Fibroblast of skin of scalp (primary cell): ENCODE results near the gene KLF13.

Experiments used
- DNase-seq: peaks from one replicate; pipeline ENCODE4 v3.0.0-alpha.2; 2013

KLF13 gene

GRCh38 chr15:31365032-31365654 lies 38.5 kb downstream of the KLF13 start:
- no peak for DNase-seq

DNA sequence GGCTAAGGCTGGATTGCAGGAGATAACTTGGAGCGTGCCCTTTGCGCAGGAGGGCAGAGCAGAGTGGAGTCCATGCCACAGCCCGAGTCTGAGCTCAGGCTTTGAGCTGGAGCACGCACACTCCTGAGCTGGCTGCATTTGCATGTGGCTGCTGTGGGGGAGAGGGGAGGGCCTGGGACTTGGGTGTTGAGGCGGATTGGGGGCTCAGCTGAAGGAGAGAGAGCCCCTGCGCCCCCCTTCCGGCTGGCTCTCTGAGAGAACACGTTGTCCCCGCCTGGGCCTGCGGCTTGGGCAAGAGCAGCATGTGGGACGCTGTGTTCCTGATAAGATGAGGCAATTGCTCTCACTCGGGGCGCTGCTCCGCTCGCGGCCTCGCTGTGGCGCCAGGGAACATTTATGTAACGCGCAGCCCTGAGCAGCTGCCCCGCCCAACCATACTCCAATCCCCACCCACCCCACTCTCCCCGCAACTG lies 39.1 kb downstream of the KLF13 start:
- DNase-seq, result peak; percentile 71

DNA sequence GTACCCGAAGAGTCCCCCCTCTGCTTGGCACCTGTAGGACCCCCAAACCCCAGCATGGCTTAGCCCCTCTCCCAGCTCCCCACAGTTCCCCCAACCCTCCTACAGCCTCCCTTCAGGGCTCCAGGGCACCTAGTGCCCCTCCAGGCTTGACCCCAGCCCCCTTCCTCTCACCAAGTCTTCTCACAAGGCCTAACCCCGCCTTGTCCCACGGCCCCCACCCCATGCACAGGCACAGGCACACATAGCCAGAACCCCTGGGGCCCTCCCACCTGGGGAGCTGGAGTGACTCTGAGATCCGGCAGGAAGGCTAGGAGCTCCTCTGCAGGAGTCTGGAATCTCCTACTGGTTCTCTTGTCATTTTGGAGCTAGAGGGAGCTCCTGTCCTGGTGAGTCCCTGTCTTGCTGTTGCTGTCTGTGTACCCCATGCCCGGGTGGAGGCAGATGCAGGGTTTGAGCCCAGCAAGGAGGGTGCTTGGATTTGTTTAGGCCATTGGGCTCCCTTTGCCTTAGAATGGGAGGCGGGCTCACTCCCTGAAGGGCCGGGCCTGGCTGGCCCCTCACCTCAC lies 39.6 kb downstream of the KLF13 start:
- DNase-seq, result peak; percentile 36

DNA sequence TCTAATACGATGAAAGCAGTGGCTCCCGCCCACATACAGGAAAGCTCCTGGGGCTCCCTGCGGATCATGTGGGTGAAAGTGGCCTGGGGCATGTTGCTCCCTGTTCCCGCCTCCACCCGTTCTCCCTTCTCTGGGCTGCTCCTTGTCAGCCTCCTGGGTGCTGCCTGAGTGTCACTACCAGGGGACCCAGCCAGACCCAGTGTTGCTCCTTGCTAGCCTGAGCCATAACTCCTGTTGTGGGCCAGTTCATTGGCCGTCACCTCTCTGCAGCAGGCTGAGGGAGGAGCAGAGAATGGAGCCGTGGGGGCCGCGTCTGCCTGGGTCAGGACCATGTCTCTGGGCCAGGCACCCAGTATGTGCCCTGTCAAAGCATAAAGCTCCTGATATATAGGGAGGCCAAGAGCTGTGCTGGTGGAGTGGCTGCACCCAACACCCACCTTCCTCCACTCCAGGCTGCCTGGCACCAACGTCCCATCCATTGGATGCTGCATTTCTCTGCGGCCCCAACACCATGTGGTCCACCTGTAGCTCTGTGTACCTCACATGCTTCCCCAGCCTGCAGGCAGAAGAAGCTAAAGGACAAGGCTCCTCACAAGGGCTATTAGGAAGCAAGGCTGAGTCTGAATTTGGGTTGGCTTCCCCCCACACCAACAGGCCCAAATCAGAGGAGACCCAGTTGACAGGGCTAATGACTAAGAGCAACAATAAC lies 40.5 kb downstream of the KLF13 start:
- DNase-seq, result no peak

- no peak for DNase-seq
Measured at GRCh38 chr15:31367730-31368344, 41.2 kb downstream of the KLF13 start.

DNA sequence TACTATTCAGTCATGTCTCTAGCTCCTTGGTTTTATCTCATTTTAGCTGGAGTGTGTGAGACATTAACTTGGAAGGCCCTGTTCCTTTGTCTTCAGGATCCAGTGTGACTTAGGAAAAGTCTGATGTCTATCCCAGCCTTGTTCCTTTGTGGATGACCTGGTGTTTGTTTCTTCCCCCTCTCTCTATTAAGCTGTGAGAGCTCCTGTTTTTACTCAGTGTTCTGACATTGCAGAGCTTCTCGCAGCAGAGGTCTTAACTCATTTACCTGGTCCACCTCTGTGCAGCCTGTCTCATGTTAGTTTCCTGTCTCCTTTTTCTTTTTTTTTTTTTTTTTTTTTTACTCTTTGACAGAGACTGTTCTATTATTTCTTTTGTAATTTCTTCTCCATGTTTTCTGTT lies 43.1 kb downstream of the KLF13 start:
- DNase-seq, result no peak

GRCh38 chr15:31371520-31372240 lies 45.0 kb downstream of the KLF13 start:
- no peak for DNase-seq

DNA sequence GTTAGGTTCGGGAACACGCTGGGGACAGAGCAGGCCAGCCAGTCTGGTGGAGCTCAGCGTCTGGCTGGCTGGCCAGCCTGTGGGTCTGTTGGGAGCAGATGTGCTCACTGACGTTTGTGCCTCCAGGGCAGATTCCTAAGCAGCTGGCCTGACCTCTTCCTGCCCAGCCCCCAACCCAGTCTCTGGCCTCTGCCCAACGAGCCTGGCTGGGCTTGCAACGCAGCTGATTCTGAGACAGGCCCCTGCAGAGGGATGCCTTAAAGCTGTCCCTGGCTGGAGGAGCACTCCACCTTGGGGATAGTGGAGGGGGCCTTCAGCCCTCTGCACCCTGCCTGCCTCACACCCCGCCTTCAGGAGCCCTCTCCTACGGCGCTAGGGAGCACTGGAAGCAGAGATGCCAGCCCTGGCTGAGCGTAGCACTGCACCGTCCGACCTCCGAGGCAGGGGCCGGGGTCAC lies 46.0 kb downstream of the KLF13 start:
- peak; percentile 77 for DNase-seq

- no peak for DNase-seq
Measured at GRCh38 chr15:31373096-31373865, 46.6 kb downstream of the KLF13 start.

DNA sequence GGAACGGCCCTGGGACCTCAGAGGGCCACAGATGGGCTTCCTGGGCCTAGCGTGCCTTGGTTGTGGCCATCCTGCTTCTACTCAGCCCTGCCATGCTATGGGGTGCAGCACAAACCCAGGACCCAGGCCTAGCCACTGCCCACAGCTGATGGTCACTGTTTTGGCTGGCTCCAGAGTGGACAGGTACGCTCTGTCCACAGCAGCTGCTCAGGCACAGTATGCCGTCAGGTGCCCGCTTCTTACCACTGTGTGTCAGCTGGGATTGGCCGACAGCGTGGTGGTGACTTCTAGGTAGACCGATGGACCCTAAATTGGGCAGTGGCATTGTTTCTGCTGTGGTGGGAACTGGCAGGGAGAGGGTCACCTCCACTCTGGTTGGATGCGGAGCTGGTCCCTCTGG lies 47.3 kb downstream of the KLF13 start:
- no peak for DNase-seq

DNA sequence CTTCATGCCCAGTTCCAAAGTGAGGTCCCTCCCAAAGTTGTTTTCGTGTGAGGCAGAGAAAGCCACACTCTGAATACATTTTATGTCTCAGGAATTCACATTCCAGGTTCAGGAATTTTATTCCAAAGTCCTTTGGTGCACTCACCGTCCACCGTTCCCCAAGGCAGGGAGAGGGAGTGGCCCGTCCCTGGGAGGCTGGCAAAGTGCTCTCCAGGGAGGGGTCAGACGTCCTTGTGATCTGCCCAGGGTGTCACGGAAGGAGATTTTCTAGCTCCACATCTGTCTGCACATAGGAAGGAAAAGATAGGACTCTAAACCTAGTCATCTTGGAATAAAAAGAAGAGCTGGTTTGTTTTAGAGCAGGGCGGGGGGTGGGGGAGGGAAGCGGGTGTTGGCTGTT lies 47.9 kb downstream of the KLF13 start:
- no peak for DNase-seq

DNA sequence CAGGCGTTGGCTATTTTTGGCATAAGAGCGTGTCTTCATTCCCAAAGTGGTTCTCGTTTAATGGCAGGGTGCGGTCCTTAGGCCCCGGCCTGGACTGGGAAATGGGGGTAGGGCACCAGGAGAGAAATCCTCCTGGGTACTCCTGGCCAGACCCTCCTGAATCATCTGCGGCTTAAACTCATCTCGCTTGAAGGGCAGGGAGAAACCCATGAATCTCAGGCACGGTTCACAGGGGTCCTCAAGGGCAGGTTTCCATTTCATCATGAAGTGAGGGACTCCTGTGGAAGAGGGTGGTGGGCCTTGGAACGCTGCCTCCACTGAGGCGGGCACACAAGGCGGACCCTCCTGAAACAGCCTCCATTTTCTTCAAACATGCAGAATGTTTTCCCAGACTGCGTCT lies 48.4 kb downstream of the KLF13 start:
- DNase-seq, result no peak

- no peak for DNase-seq
Measured at GRCh38 chr15:31375772-31376171, 49.1 kb downstream of the KLF13 start.

DNA sequence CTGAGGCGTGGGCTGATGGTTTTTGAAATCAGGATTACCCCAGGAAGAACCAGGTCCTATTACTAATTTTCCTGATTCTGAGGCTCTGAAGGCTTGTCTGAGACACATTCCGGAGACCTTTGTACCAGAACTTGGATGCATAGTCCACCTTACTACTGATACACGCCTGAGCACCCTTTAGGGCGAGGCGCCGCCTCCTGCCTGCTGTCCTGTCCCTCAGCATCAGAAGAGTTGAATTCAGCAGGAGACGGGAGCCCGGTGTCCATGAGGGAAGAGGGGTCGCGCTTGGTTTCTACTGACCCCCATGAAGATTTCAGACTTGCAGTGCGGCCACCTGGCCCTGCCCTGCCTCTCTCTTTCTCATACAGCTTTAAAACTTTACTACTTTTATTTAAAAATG lies 49.9 kb downstream of the KLF13 start:
- DNase-seq, result no peak

- no peak for DNase-seq
Measured at GRCh38 chr15:31377030-31377429, 50.4 kb downstream of the KLF13 start.

GRCh38 chr15:31378363-31378903 lies 51.8 kb downstream of the KLF13 start:
- no peak for DNase-seq

GRCh38 chr15:31379042-31379441 lies 52.4 kb downstream of the KLF13 start:
- DNase-seq, result no peak

DNA sequence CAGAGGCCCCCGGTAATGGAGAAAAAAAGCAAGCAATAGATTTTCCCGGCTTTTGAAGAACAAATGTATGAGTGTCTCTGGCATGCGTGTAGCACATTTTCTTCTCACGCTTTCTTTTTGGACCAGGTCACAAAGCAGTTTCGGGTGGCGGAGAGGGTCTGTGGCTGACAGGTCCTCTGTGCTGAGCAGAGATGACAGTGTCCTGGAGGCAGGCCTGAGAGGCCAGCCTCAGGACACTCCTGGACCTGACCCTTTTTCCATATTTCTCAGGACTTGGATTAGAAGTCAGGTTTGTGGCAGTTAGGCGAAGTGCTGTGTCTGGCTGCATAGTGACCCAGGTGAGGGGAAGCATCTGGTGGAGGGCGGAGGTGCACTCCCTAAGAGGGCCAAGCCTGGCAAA lies 52.9 kb downstream of the KLF13 start:
- DNase-seq, result no peak

GRCh38 chr15:31381801-31382712 lies 55.4 kb downstream of the KLF13 start:
- DNase-seq, result no peak

DNA sequence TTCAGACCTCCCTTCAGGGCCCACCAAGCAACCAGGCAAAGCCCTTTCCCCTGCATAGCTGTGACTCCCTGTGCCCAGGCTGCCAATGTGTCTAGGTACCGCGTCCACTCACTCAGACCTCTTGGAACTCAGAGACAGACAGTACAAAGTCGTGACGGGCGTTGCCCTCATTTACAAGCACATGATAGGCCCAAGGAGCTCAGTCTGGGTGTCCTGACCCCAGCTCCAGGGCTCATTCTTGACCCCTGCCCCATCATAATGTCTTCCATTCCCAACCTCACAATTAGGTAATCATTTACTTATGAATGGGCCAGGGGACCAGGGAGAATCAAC lies 56.0 kb downstream of the KLF13 start:
- DNase-seq, result no peak

DNA sequence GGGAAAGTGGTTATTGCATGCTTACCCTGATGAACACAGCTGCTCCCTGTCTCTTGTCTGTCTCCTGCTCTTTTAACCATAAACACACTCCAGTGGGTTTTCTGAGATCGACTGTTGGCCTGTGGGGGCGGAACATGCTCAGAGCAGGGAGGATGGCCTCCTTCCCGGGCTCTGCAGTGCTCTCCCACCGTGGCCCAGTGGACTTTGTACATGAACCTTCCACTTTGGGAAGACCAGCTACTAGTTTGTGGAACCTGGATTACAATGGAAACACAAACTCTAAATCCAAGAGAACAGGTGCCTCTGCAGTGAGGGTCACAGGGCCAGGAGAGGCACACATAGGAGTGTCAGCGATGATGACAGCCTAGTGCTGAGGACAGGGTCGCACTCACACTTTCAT lies 56.5 kb downstream of the KLF13 start:
- no peak for DNase-seq
